GM12878 (cell line): ENCODE data around the gene EPB41L1. TPM values are rescaled to one million over a fixed set of nuclear protein-coding genes. Genes with fewer than 3 reads are reported as not detected.

Source experiments
- ATF7 ChIP-seq: fragments of 450-650 bp; IDR thresholded peaks from 2 replicates; pipeline ENCODE4 v1.6.1; 2016; ENCODE audit warnings: low read depth, mild to moderate bottlenecking
- BACH1 ChIP-seq: fragments of 450-650 bp; IDR thresholded peaks from 2 replicates; pipeline ENCODE4 v1.6.1; 2017; ENCODE audit warnings: mild to moderate bottlenecking, borderline replicate concordance
- BMI1 ChIP-seq: fragments of 450-650 bp; IDR thresholded peaks from 2 replicates; pipeline ENCODE4 v1.6.1; 2016; ENCODE audit warnings: mild to moderate bottlenecking, moderate library complexity, borderline replicate concordance
- CHD2 ChIP-seq: IDR thresholded peaks from 2 replicates; pipeline ENCODE4 v1.6.1; 2011; ENCODE audit warnings: low read depth, low read length, improper control_type of control experiment, borderline replicate concordance
- EGR1 ChIP-seq, 2 experiments: IDR thresholded peaks; 1 replicate in 1 of 2; 2 replicates in 1 of 2; pipeline ENCODE4 v1.6.1; 2011 to 2012; ENCODE audit warnings: low read depth in 2 of 2, low read length in 2 of 2, borderline replicate concordance in 1 of 2, mild to moderate bottlenecking in 1 of 2, moderate library complexity in 1 of 2
- FOXM1 ChIP-seq: IDR thresholded peaks from 2 replicates; pipeline ENCODE4 v1.6.1; 2012; ENCODE audit warnings: low read depth, mild to moderate bottlenecking, inconsistent platforms, low read length, moderate library complexity
- GATAD2B ChIP-seq: fragments of 450-650 bp; conservative IDR thresholded peaks from 2 replicates; pipeline ENCODE4 v1.6.1; 2017; ENCODE audit warnings: low read depth, mild to moderate bottlenecking, moderate library complexity
- JUND ChIP-seq: IDR thresholded peaks from 2 replicates; pipeline ENCODE4 v1.6.1; 2012; ENCODE audit warnings: low read depth, mild to moderate bottlenecking, low read length, improper control_type of control experiment, moderate library complexity
- LARP7 ChIP-seq: fragments of 450-650 bp; IDR thresholded peaks from 2 replicates; pipeline ENCODE4 v1.6.1; 2017; ENCODE audit warnings: mild to moderate bottlenecking
- MEF2A ChIP-seq: IDR thresholded peaks from 2 replicates; pipeline ENCODE4 v1.6.1; 2011; ENCODE audit warnings: low read depth, mild to moderate bottlenecking, low read length, moderate library complexity; ENCODE audit not compliant: insufficient read depth
- NRF1 ChIP-seq: conservative IDR thresholded peaks from 2 replicates; pipeline ENCODE4 v1.6.1; 2011; ENCODE audit warnings: mild to moderate bottlenecking, low read depth, low read length, improper control_type of control experiment
- PML ChIP-seq: IDR thresholded peaks from 2 replicates; pipeline ENCODE4 v1.6.1; 2012; ENCODE audit warnings: low read length, inconsistent platforms
- RFX5 ChIP-seq: IDR thresholded peaks from 2 replicates; pipeline ENCODE4 v1.6.1; 2011; ENCODE audit warnings: low read depth, low read length, improper control_type of control experiment
- SIX5 ChIP-seq: IDR thresholded peaks from 2 replicates; pipeline ENCODE4 v1.6.1; 2011; ENCODE audit warnings: mild to moderate bottlenecking, low read depth, low read length, moderate library complexity; ENCODE audit not compliant: severe bottlenecking
- STAT1 ChIP-seq: fragments of 450-650 bp; conservative IDR thresholded peaks from 2 replicates; pipeline ENCODE4 v1.6.1; 2014; ENCODE audit warnings: antibody characterized with exemption, mild to moderate bottlenecking
- ZBED1 ChIP-seq: IDR thresholded peaks from 2 replicates; pipeline ENCODE4 v1.6.1; 2016; ENCODE audit warnings: borderline replicate concordance
- ZBTB40 ChIP-seq: fragments of 450-650 bp; IDR thresholded peaks from 2 replicates; pipeline ENCODE4 v1.6.1; 2016; ENCODE audit warnings: mild to moderate bottlenecking, moderate library complexity, borderline replicate concordance
- polyA plus RNA-seq, 11 experiments: library from polyadenylated mRNA; depleted of rRNA in 4 of 11; unstranded in 6 of 11; stranded (reverse) in 5 of 11; fragments of >200 nt; fragmentation: Nextera tagmentation in 4 of 11; fragmentation: Illumina TruSeq in 1 of 11; extraction: Ambion mirVana in 4 of 11; extraction: Trizol in 1 of 11; gene quantifications; 1 replicate in 1 of 11; 2 replicates in 10 of 11; pipeline versions ENCODE4 v1.2.1 to v1.2.3, GENCODE V29; 2011 to 2016; ENCODE audit warnings: inconsistent platforms in 2 of 11, missing spikeins in 2 of 11, low read depth in 1 of 11
- total RNA-seq, 4 experiments: library from RNA; depleted of rRNA in 3 of 4; stranded (reverse); fragments of >200 nt in 3 of 4; fragmentation: Illumina TruSeq in 1 of 4; extraction: Trizol in 1 of 4; gene quantifications; 2 replicates each; pipeline versions ENCODE4 v1.2.1 to v1.2.3, GENCODE V29; 2013 to 2021

The EPB41L1 gene
- total and polyA plus RNA-seq, 10 of the 15 experiments (the other 5 are each of a cell fraction or from before 2014, with no cell fraction given) = 0.08 to 3.2 (median 0.31) TPM

- TF ChIP-seq JUND (no peak), BMI1 (no peak), RFX5 (no peak; the same call in 1 of the 2 replicates), BACH1 (peak; percentile 21; the same call in 1 of the 2 replicates), LARP7 (peak; percentile 64; the same call in 1 of the 2 replicates), PML (peak; percentile 85), SIX5 (peak; percentile 66), ZBED1 (peak; percentile 60; the same call in 1 of the 2 replicates), ZBTB40 (peak; percentile 99), FOXM1 (no peak), EGR1 (IDR thresholded peaks at IDR 0.05; ENCODE audit: borderline replicate concordance in 1 of 2, low read depth in 2 of 2, low read length in 2 of 2) (peak in 1 of 2 experiments; percentile 60; a peak in 1 of 3 replicates), NRF1 (0 out of 2 replicates have a peak, but pooled peaks have one; percentile 2), CHD2 (peak; percentile 70; the same call in 1 of the 2 replicates), STAT1 (peak; percentile 64; the same call in 1 of the 2 replicates), MEF2A (no peak), GATAD2B (peak; percentile 54; the same call in 1 of the 2 replicates), ATF7 (no peak; the same call in 1 of the 2 replicates)
Measured at GRCh38 chr20:36235892-36236785, 81.6 kb downstream of the EPB41L1 start, which contains the start of gene AAR2 (continued).
